Ascending aorta (tissue), 2 donors: ENCODE results near the gene S100A5. TPM values are rescaled to one million over a fixed set of nuclear protein-coding genes. Genes with fewer than 3 reads are reported as not detected.
A peak's percentile ranks its signal among the peaks of the same experiment; 100 is the strongest.
"Not testable (repeated sequence)": the region's sequence is repeated elsewhere in the genome, so short reads cannot be mapped to it uniquely, and the experiment has no call there.

Experiments
- DNase-seq, 2 donors: peaks; one replicate each; pipeline ENCODE4 v3.0.0-alpha.2; 2019; ENCODE audit warnings: low spot score in 2 of 2
- H3K27ac ChIP-seq, 2 donors: fragments of 200-600 bp; sonication (generic); one replicate each; pipeline ENCODE4 v1.5.1; 2016 to 2017; ENCODE audit warnings: mild to moderate bottlenecking in 1 of 2
- H3K27me3 ChIP-seq: fragments of 200-600 bp; sonication (generic); one replicate; pipeline ENCODE4 v1.5.1; 2017
- H3K36me3 ChIP-seq, 2 donors: fragments of 200-600 bp; sonication (generic); one replicate each; pipeline ENCODE4 v1.5.1; 2016
- H3K4me1 ChIP-seq, 2 donors: fragments of 200-600 bp; sonication (generic); one replicate each; pipeline ENCODE4 v1.5.1; 2016 to 2017; ENCODE audit warnings: mild to moderate bottlenecking in 1 of 2
- H3K4me3 ChIP-seq, 2 donors: fragments of 200-600 bp; sonication (generic); one replicate each; pipeline ENCODE4 v1.5.1; 2016 to 2017; ENCODE audit warnings: mild to moderate bottlenecking in 1 of 2
- H3K9me3 ChIP-seq, 2 donors: fragments of 200-600 bp; sonication (generic); one replicate each; pipeline ENCODE4 v1.5.1; 2016
- CTCF ChIP-seq, 3 experiments: fragments of 200-600 bp in 2 of 3; fragments of 450-650 bp in 1 of 3; sonication (generic) in 2 of 3; IDR thresholded peaks; one replicate each; pipeline ENCODE4 v1.5.1; 2016 to 2019; ENCODE audit warnings: antibody characterized with exemption in 3 of 3, mild to moderate bottlenecking in 1 of 3, moderate library complexity in 1 of 3
- intact Hi-C: fragments of 100-400 bp; cut with DNase I; formaldehyde crosslinking; loops from one replicate; pipeline ENCODE4 v1.15.1; 2023
- total RNA-seq: library from RNA; depleted of rRNA; stranded (reverse); fragments of >200 nt; gene quantifications from one replicate; pipeline ENCODE4 v1.1.0, GENCODE V29; 2016

Gene S100A5
- total RNA-seq, 1 donor from 2014 or later = not detected

- intact Hi-C loops = loop anchor here (2.0 to 10.0 kb wide), 3 partner anchors 21 to 243 kb away; partner anchors contain the start of genes S100A14 and SLC27A3
- H3K4me1 ChIP-seq = peaks cover 5 to 24% of the 10 kb centered on the region in 2 donors
- no peaks in the 10 kb centered on the region for H3K27me3 ChIP-seq
- no peak overlapping the region for H3K4me3 ChIP-seq
- no peaks in the 10 kb centered on the region for H3K36me3 ChIP-seq
- peak overlapping the region; percentile 98 to 100 for H3K27ac ChIP-seq
- DNase-seq = no peak
- H3K9me3 ChIP-seq = no peaks in the 10 kb centered on the region
- no peak for TF ChIP-seq CTCF (IDR thresholded peaks at IDR 0.05)
Observed at GRCh38 chr1:153531638-153532037, 9.1 kb downstream of the S100A5 start.

GRCh38 chr1:153527683-153528040 is 13.1 kb downstream of the S100A5 start:
- intact Hi-C loops = no loop called here
- Histone ChIP-seq H3K4me3 (no peak overlapping the region), H3K27ac (peak overlapping the region; percentile 49)

GRCh38 chr1:153527023-153527682 is 13.6 kb downstream of the S100A5 start:
- Histone ChIP-seq H3K4me3 (no peak overlapping the region), H3K4me1 (peaks cover 0 to 10% of the 10 kb centered on the region in 2 donors), H3K36me3 (no peaks in the 10 kb centered on the region), H3K27ac (peak overlapping the region; percentile 49), H3K27me3 (no peaks in the 10 kb centered on the region), H3K9me3 (no peaks in the 10 kb centered on the region)
- TF ChIP-seq CTCF (IDR thresholded peaks at IDR 0.05) = no peak
- intact Hi-C loops = no loop called here
- DNase-seq = no peak

More at GRCh38 chr1:153527683-153528040, 13.1 kb downstream of the S100A5 start:
- no peaks in the 10 kb centered on the region for H3K27me3 ChIP-seq
- no peak for DNase-seq
- TF ChIP-seq CTCF (IDR thresholded peaks at IDR 0.05) = no peak
- H3K4me1 ChIP-seq = peaks cover 2 to 14% of the 10 kb centered on the region in 2 donors
- H3K9me3 ChIP-seq = no peaks in the 10 kb centered on the region
- no peaks in the 10 kb centered on the region for H3K36me3 ChIP-seq

GRCh38 chr1:153526132-153526543 is 14.6 kb downstream of the S100A5 start:
- Histone ChIP-seq H3K36me3 (no peaks in the 10 kb centered on the region), H3K4me1 (peaks cover 0 to 10% of the 10 kb centered on the region in 2 donors), H3K27me3 (no peaks in the 10 kb centered on the region), H3K27ac (peak overlapping the region in 1 of 2 donors; percentile 54), H3K4me3 (no peak overlapping the region), H3K9me3 (no peaks in the 10 kb centered on the region)
- TF ChIP-seq CTCF (IDR thresholded peaks at IDR 0.05) = no peak
- intact Hi-C loops = no loop called here
- no peak for DNase-seq

GRCh38 chr1:153525088-153525728 is 15.5 kb downstream of the S100A5 start:
- DNase-seq = no peak

GRCh38 chr1:153522353-153523048 is 18.2 kb downstream of the S100A5 start:
- H3K4me3 ChIP-seq, intact Hi-C loops, H3K27me3 ChIP-seq, H3K27ac ChIP-seq, H3K36me3 ChIP-seq, H3K9me3 ChIP-seq: not testable (repeated sequence)
- peaks cover 0 to 10% of the 10 kb centered on the region in 2 donors for H3K4me1 ChIP-seq
- peak in 1 of 2 donors; percentile 53 for DNase-seq

More at GRCh38 chr1:153525088-153525728, 15.5 kb downstream of the S100A5 start:
- TF ChIP-seq CTCF (IDR thresholded peaks at IDR 0.05) = no peak
- H3K27me3 ChIP-seq = no peaks in the 10 kb centered on the region
- intact Hi-C loops = no loop called here
- H3K4me3 ChIP-seq = no peak overlapping the region
- no peaks in the 10 kb centered on the region for H3K36me3 ChIP-seq
- peaks cover 0 to 10% of the 10 kb centered on the region in 2 donors for H3K4me1 ChIP-seq
- H3K9me3 ChIP-seq = no peaks in the 10 kb centered on the region
- H3K27ac ChIP-seq = peak overlapping the region; percentile 23 to 54

- H3K27me3 ChIP-seq, intact Hi-C loops, H3K27ac ChIP-seq, H3K4me3 ChIP-seq, H3K9me3 ChIP-seq, H3K36me3 ChIP-seq: not testable (repeated sequence)
- peak in 1 of 2 donors; percentile 49 for DNase-seq
- H3K4me1 ChIP-seq = peaks cover 0 to 10% of the 10 kb centered on the region in 2 donors
Observed at GRCh38 chr1:153521808-153522207, 18.9 kb downstream of the S100A5 start.
